GM20431 (cell line): ENCODE data around the gene KRT80.

Experiments
- in situ Hi-C: fragments of 300-500 bp; cut with MseI, MboI; formaldehyde crosslinking; loops from one replicate; pipeline ENCODE4 v1.15.0; 2020; ENCODE audit warnings: low sequenced_read_pairs; ENCODE audit not compliant: unreplicated experiment

The KRT80 gene

DNA sequence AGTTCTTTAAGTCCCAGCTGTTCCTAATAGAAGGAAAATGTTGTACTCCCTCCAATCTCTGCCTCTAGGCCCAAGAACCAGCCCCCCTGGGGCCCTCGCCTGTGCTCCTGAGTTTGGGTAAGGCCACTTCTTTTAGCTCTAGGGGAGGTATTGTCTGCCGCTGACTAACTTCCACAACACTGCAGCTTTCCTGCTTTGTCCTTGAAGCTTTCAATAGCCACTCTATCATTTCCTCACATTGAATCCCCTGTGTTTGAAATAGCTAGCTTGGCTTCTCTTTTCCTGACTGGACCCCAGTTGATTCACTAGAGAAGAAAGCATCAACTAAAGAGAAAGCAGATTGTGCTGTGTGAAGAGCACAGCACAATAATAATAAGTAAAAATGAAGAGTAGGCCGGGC lies 28.8 kb downstream of the KRT80 start:
- in situ Hi-C loops: no loop called here

DNA sequence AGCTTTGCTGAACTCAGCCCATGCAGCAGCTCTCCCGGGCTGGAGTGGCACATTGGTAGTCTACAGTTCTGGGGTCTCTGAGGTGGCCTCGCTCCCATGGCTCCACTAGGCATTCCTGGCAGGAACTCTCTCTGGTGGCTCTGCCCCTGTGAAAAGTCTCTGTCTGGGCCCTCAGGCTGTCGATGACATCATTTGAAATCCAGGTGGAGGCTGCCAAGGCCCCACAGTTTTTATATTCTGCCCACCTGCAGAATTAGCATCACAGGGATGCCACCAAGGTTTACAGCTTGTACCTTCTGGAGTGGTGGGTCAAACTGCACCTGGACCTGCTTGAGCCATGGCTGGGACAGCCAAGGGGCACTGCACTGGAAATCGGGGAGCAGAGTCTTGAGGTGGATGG lies 31.6 kb downstream of the KRT80 start:
- in situ Hi-C loops: no loop called here

DNA sequence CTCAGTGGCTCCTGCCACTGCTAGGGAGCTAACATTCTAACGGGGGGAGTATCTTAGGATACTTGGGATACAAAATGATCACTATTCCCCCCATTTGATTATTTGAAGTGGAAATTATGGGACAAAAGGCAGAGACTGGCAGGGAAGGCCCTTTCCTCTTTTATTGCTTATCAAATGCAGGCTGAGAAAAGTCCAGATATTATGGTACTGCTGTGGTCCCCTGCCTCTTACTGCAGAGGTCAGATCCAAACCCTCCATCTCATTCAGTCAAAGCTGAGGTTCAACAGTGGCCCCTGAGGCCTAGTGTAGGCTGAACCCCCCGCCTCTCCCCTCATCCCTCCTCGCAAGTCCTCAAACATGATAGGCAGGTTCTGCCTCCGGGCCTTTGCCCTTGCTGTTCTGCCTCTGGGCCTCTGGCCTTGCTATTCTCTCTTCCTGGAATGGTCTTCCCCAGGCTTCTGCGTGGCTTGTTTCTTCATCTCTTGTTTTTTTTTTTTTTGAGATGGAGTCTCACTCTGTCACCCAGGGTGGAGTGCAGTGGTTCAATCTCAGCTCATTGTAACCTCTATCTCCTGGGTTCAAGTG lies 34.2 kb downstream of the KRT80 start:
- in situ Hi-C loops: loop anchor here (10.0 kb wide), 1 partner anchor 167 kb away; the partner anchor contains the start of gene KRT83

DNA sequence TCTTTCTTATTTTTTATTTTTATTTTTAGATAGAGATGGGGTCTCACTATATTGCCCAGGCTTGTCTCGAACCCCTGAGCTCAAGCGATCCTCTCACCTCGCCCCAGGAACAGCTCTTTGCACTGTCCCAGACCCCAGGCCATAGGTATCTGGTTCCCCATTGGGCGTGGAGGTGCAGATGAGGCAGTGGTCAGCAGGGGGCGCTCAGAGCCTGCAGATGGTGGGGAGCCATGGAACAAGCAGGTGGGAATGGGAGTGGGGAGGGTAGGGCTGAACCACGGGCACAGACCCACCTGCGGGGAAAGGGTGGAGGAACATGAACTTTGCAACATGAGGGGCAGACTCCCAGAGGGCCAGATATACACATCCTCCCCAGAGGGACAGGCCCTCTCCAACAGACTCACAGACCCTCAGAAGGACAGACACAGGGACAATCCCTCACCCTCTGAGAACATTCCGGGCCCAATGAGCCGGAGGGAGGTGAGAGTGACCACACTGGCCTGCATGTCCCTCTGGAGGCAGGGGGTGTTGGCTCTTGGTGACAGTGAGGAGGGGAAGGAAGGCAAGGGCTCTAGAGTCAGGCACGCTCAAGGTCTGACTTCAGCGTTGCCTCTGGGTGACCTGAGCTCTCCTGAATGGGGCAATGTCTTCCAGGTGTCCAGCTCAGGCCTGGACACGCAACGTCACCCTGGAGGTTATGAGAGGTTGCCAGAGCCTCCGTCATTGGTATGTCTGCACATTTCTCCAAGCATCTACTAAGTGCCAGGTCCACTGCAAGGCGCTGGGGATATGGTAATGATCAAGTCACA lies 34.9 kb downstream of the KRT80 start:
- in situ Hi-C loops: loop anchor here (10.0 kb wide), 1 partner anchor 168 kb away; the partner anchor contains the start of gene KRT83

DNA sequence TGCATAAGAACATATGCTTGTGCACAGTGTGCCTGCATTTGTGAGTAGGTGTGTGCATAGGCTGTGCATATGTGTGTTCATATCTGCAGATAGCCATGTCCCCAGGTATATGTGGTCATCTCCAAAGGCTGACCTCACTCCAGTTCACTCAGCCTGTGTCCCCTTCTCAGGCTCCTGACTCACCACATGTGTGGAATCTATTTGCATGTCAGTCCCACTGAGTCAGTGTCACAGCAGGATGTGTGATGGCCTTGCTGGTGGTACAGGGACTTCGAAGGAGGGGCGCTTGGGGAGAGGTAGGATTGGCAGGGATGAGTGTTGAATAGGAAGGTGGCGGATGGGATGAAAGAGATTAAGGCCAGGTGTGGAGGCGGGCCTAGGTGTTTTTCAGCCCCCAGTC lies 35.5 kb downstream of the KRT80 start:
- in situ Hi-C loops: loop anchor here (10.0 kb wide), 1 partner anchor 168 kb away; the partner anchor contains the start of gene KRT83

DNA sequence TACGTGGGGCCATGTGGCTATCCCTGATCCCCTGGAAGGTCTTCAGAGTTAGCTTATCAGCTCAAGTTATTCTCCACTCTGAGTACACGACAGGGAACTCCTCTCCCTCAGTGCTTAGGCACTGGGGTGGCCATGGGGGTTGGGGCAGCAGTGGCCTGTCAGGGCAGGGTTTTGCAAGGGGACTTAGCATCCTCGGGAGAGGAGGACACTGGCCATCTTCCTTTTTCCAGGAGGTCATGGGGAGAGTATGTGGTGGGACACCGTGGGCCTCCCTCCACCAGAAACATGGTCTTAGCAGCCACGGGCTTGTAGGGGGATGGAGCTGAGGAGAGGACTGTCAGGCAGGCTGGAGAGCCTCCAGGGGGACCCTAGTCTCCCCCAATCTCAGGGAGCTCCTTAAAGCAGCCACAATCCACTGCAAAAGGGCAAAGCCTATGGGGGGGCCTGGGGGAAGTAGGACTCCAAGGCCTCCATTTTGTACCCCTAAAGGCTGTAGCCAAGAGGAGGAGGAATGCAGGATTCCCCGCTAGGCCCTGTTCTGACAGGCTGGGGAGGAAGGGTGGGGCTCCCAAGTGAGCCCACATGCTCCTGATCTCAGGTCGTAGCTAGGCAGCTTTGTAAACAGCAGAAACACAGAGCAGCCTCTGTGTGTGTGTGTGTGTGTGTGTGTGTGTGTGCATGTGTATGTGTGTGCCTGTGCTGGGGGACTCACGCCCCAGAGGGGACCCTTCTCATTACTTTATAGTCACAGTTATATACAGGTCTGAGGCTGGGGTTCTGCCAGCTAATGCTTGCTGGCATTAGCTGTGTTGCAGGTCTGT lies 36.6 kb downstream of the KRT80 start:
- in situ Hi-C loops: loop anchor here (10.0 kb wide), 1 partner anchor 170 kb away; the partner anchor contains the start of gene KRT83

DNA sequence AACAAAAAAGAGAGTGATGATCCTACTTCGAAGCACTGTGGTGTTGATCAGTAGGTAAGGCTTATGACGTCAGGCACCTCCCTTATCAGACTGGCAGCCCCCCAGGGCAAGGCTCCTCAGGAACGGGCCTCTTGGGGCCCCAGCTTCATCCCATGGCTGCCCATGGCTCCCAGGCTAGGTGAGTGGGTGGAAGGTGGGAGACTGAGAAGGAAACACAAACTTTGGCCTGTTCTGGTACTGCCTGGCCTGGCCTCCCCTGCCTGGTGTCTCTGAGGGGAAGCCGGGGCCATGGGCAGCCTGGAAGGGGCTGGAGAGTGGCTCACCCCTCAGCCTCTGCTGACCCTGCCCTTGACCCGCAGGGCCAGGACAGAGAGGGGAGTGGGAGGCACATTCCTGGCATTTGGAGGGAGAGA lies 38.9 kb downstream of the KRT80 start:
- in situ Hi-C loops: loop anchor here (10.0 kb wide), 1 partner anchor 172 kb away; the partner anchor contains the start of gene KRT83

DNA sequence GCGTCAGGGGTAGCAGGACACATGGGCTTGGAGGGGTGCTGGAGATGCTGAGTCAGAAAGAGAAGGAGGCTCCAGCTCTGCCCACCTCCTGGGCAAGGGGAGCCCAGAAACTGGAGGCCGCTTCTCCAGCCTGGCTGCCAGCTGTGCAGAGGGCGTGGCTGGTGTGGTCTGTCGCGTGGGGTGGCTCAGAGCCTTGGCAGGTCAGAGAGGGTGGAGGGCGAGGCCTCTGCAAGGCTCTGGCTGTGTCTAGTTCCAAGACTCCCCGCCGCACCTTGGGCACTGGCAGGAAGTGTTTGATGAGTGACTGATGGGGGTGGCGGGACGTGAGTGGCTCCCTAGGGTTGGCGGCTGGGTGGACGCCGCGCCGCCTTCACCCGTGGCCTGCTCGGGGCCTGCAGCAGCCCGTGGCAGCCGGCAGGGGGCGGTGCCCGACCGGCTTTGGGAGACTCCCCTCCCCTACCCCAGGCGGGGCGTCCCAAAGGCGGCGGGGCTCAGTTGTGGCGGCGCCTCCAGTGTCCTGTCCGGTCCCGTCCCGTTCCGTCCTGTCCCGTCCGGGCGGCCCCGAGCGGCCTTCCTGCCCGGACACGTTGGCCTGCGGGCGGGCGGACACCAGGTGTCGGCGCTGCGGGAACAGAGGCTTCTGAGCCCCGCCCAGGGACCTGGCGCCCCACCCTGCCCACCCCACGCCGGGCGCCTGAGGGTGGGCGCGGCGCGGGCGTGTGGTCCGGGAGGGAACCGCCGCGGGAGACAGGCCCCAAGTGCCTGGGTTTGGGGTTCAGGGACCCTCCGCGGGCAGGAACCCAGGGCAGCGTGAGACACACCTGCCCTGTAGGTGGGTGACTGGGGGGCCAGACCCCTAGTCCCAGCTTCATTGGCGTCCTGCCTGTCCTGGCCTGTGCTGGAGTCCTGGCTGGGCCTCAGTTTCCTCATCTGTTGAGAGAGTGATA lies 39.7 kb downstream of the KRT80 start:
- in situ Hi-C loops: loop anchor here (10.0 kb wide), 1 partner anchor 173 kb away; the partner anchor contains the start of gene KRT83

DNA sequence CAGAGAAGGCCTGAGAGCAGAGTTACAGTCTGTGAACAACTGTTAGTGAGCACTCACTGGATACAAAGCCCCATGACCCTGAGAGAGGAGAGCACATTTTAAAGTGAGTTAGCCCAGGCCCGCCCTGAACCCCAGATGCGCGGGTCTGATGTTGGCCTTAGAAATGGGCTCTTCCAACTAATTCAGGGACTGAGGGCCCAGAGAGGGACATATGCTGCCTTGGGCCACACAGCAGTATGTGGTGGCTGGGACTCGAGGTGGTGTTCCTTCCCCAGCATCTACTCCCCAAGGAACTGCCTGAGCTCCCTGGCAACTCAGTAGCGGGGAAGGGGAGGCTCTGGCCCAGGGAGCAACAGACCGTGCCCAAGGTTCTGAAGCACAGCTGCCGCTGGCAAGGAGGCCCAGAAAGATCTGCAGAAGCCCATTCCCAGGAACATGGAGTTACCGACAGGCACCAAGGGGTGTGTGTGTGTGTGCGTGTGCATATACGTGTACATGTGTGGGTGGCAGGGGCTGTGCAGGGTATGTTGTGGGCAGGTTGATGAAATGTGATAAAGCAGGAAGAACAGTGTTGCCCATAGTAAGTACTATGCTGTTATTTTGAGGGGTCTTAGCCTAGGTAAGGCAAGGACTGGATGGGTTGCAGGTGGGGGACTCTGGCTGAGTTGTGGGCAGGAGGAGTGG lies 40.5 kb downstream of the KRT80 start:
- in situ Hi-C loops: loop anchor here (10.0 kb wide), 1 partner anchor 174 kb away; the partner anchor contains the start of gene KRT83

DNA sequence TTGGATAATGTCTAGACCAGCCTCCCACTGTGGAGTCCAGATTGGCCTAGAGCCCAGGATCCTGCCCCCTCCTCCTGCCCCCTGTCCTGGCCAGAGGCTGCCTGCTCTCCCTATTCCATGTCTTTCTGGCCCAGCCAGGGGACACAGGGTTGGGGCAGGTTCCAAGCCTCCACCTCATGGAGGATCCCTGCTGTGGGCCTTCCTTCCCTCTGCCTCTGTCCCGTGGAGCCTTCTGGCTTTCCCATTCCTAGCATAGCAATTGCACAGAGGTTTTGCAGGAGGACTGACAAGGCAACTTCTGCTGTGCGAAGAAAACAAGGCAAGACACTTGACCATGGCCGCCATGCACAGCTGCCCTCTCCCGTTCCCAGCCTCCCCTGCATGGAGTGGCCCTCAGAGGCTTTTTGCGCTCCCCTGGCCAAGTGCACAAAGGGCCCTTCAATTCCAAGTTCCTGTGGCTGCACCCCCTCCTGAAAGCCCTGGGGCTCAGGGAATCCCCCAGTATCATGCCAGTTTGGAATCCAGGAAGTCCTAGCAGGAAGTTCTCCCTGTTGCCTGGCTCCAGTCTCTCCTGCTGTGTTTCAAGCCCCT lies 42.1 kb downstream of the KRT80 start:
- in situ Hi-C loops: loop anchor here (10.0 kb wide), 1 partner anchor 175 kb away; the partner anchor contains the start of gene KRT83

DNA sequence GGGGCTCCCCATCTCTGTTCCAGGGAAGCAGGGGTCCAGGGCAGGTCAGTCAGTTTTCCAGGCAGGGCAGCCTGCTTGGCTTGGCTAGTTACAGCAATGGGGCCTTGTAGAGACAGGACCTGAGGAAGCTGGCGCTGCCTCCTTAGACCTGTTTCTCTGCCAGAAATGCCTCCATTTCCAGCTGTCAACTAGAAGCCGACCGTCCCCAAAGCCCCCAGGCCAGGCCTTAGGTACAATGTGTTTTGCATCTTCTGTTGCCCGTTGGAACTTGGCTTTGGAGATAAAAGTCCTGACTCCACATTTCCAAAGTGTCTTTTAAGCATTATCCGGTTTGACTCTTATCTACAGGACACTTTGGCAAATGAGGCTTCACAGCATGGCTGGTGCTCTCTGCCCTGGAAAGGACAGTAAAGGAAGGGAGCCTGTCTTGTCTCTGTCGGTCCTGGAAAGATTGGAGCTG lies 42.6 kb downstream of the KRT80 start:
- in situ Hi-C loops: no loop called here

DNA sequence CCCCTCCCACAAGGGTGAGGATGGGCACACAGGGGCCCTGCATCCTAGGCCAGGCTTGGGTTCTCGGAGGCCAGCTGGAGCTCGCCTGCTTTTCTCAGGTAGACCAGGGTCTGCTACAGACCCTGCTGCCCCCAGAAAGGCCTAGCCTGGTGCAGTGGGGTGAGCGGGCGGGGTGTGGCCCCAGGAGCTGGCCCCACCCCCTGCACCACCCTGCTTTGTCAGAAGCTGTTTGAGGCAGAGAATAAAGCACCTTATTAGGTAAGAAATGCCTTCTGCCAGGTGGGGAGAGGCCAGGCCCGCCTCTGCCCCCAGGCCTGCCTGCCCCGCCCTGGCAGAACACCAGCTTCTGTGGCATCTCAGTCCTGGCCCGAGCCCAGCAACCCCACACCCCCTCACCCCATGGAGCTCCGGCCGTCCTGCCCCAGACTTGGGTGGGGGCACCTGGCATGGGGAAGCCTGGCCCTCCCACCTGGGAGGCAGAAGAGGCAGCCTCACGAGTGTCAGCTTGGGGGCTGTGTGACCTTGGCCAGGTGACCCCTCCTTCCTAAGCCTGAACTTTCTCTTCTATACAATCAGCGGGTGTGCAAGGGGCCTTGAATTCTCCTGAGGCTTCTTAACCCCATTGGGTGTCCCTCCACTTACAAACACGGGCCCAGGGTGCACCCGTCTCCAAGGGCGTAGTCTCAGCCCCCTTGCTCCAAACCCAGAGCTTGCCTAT lies 43.2 kb downstream of the KRT80 start:
- in situ Hi-C loops: no loop called here

DNA sequence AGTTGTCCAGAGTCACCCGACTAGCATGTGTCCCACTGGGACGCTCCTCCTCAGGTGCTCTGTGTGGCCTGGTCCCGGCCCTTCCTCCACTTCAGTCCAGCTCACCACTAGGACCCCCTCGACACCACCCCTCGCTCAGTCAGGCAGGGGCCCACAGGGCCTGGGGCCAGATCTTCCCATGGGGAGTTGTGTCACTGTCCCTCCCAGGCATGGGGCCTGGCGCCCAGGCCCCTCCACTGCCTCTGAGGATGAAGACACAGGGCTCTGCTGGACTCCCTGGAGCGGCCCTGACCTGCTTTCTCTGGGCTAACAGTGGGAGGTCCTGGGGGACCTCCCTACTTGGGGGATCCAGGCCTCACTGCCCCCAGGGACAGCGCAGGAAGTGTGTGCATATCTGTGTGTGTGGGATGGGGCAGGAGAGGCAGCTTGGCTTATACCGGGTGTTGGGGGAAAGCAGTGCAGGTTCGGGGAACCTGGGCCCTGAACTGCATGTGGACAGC lies 43.8 kb downstream of the KRT80 start:
- in situ Hi-C loops: no loop called here

DNA sequence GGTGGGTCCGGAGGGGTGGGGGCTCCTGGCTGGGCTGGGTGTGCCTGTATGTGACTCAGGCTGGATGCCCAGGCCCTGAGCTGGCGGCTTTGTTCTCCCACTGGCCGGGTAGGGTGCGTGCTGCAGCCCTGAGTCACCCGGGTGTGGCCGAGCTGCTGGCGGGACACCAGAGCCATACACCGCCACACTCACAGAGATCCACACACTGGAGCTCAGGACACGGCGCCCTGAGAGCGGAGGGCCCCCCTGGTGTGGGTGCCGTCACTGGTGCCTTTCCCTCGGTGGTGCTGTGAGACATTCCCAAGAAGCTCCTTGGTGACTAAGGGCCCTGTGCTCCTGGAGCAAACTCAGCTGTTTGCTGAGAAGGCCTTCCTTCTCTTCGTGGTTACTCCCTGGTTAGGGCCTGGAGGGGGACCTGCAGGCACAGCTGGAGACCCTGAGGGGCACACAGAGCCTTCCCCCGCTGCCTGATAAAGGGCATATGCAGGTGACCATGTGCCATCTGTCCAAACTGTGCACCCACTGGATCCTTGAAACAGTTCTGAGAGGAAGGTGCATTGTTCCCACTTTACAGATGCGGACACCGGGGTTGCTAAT lies 44.3 kb downstream of the KRT80 start:
- in situ Hi-C loops: no loop called here

DNA sequence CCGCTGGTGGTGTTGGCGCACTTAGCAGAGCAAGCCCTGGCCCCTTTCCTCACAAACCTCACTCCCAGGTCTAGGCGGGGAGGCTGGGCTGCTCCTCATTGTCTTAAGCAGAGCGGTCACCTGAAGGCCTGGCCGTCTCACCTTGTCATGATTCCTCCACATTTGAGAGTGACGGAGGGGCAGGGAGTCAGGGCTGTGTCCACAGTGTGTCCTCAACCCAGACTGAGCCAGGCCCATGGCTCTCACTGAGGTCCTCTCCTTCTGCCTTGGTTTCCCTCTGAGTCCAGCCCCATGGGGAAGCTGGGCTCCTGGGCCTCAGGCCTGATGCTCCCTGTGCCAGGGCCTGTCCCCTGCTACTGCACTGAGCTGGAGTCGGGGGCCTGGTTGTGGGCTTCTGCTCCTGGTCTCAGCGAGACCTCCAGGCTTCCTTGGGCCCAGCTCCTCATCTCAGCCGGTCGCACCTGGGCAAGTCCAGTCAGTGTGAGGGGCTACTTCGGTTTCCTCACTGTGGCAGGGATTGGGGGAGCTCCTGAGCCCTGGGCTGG lies 44.9 kb downstream of the KRT80 start:
- in situ Hi-C loops: no loop called here

DNA sequence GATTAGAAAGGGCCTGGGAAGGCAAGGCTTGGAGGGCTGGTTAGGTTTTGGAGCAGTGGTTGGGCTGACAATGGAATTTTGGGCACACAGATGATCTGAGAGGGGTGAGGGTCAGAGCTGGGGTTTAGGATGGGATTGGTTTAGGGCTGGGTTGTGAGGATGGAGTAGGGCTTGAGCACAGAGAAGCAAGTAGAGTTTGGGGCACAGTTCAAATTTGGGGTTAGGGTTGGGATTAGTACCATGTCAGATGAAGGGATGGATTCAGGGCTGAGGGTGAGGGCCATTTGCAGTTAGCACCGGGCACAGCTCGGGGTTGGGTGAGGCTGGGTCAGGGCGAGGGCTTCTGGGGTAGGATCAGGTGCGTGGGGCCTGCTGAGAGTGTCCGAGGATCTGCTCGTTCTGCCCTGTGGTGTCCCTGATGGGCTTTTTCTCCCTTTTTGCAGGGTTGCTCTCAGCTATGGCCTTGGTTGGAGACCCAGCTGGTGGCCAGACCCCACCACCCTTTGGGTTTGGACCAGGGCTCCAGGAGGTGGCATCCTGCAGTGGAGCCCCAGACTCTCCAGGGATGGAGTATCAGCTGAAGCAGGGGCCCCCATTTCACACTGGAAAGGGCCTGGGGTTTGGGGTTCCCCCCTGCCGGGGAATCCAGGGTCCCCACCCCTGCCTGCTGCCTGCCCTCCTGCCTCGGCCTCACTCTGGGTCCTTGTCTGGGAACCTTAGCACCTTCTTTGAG lies 45.6 kb downstream of the KRT80 start:
- in situ Hi-C loops: no loop called here
